Regular cardiac myocyte (primary cell): ENCODE results near the gene IRF7. TPM values are rescaled to one million over a fixed set of nuclear protein-coding genes. Genes with fewer than 3 reads are reported as not detected.

Experiments used
- total RNA-seq: library from RNA; depleted of rRNA; stranded (reverse); fragments of >200 nt; gene quantifications from 2 replicates; pipeline ENCODE4 v1.2.3, GENCODE V29; 2014

The IRF7 gene
- total RNA-seq: 6.3 and 7.9 TPM in 2 replicates

DNA sequence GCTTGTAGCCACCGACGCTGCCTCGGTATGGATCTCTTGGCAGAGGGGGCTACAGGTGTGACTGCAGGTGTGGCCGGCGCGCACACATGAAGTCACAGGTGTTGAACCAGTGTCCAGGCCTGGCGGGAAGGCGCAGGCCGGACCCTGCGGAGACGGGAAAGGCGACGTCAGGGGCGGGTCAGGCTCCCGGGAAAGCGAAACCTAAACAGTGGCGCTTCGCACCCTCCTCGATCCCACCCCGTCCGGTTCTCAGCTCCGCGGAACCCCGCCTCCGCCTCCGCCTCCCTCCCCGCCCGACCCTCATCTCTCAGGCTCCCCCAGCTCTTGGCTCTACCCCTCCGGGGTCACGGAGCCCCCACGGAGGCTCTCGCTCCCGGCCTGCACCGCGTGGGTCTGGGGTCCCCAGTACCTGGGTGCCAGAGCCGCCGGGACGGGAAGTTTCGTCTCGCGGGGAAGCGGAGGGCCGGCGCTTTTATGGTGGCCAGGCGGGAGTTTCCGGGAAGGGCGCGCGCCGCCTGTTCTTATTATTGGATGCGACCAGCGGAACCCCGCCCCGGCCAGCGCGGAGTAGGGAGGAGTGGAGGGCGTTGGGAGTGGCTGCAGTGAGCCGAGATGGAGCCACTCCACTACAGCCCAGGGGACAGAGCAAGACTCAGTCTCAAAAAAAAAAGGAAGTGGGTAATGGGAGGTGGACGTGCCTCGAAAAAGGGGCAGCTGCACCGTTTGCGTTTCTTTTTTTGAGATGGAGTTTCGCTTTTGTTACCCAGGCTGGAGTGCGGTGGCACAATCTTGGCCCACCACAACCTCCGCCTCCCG, at the start of gene IRF7:
IRF7 (minus strand) TSS at position 447 of the 816 bp plus-strand sequence. CDS start 586 bp downstream, outside the sequence.

DNA sequence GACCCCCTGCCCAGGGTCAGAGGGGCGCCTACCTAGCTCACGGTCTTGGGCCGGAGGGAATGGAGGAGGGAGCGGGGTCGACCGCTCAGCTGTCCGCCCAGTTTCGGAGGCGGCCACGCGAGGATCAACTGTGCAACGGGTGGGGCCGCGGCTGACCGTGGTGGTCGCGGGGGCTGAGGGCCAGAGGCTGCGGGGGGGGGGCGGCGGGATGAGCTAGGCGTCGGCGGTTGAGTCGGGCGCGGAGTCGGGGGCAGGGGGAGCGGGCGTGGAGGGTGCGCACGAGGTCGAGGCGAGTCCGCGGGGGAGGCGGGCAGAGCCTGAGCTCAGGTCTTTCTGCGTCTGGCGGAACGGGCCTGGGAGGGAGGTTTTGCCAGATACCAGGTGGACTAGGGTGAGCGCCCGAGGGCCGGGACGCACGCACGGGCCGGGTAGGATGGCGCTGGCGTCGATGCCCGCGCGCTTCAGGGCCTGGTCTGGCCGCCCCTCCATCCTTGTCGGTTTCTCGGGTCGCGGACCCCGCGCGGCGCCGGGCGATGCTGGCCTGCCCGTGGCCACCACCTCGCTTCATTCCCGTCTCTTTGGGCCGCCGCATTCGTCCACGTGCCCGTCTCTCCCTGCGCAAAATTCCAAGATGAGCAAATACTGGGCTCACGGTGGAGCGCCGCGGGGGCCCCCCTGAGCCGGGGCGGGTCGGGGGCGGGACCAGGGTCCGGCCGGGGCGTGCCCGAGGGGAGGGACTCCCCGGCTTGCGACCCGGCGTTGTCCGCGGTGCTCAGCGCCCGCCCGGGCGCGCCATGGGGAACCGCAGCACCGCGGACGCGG, 21.0 kb upstream of the IRF7 start, which contains the start of gene DRD4:
DRD4 (plus strand) TSS at position 759 of the 822 bp plus-strand sequence; CDS start at position 795, 36 bp downstream.

DNA sequence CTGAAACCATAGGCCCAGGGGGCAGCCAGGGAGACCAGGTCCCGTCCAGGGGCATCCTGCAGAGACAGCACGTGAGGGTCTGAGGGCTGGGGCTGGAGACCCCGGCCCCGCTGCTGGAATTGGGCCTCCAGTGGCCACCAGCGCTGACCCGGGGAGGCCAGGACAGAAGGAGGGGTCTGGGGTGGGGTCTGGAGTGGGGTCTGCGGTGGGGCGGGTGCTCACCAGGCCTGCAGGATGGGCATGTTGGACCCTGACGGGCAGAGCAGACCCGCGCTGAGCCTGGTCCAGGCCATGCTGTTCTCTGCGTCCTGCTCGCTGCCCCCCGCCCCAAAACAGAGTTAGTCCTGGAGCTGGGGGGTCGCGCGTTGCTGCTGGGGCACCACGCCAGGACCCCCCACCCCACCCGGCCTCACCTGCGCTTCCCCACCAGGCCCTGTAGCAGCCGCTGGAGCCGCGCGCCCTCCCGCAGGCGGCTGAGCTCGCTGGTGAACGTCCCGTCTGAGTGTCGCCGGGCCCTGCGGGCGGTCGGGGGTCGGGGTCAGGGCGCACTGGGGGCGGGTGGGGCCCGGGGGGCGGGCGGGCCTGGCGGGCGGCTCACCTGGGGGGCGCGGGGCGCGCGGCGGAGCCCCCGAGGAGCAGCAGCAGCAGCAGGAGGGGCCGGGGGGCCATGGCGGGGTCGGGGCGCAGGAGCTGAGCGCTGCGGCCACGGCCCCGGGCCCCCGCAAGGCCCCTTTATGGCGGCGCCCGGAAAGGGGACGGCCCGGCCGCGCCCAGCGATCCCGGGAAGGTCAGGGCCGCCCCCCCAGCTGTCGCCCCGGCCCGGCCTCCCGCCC, 10.9 kb upstream of the IRF7 start, which contains the start of gene SCT:
SCT (minus strand) TSS at position 707 of the 833 bp plus-strand sequence; CDS start at position 669, 38 bp downstream.

DNA sequence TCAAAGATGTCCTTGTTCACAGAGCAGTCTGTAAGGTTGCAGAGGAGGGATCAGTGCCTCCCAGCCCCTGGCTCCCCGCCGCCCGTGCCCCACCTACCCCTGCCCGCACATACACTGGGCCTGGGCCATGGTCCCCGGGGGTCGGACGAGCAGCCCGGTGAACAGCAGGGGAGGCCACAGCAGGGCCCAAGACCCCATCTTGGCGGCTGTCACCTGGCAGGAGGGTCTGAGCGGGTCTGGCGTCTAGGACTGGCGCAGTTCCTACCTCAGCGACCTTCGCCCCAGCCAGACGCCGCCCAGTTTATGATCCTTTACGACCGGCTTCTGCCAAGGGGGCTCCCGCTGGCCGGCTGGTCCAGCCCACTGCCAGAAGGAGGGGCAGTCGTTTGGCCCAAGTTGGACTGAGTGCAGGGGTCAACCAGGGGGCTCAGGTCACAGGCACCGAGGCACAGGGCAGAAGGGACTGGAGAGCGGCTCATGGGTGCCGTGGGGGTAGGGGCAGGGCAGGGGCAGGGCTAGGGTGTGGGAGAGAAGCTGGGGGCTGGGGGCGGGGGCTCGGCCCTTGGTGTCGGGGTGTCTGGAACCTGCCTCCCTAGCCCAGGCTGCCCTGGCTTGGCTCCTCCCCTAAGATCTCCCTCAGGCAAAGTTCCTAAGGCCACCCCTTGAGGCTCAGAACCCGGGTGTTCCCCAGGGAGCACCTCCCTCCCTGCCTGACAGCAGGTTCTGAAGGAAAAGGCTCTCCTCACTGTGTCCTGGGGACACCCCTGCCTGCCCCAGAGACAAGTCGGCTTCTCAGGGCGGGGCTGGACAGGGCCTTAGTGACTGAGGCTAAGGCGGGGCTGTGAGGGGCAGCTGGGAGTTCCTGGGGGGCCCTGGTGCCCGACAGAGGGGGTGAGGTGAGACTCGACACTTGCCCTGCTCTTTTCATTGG, 9.2 kb upstream of the IRF7 start, which contains the start of gene CDHR5:
CDHR5 (minus strand) TSS at position 251 of the 931 bp plus-strand sequence; CDS start at position 198, 53 bp downstream.

DNA sequence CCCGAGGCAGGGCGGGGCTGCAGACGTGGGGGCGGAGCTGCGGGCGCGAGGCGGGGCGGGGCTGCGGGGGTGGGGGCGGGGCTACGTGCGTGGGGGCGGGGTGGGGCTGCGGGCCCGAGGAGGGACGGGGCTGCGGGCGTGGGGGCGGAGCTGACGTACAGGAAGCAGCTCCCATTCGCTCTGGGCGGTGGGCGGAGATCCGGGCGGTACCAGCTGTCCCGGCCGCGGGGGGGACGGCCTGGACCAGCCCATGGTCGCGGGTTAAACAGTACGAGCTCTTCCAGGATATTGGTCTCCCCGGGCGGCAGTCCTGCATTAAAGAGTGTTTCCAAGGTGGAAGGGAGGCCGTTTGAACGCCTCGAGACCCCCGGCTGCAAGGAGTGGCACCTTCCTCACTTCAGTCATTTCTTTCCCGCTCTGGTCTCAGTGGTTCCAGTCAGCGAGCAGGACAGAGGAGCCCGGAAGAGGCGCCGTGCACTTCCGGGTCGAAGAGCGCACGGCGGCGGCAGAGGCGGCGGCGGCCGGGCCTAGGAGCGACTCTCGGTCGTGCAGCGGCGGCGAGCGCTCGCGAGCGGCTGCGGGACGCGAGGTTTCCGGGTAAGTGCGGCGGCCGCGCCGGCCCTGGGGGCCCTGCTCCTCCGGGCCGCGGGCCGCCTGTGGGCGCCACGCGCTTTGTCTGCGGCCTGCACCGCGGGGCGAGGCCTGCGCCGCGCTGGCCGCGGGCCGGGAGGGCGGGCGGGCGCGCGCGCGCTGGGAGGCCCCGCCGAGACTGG, 39.6 kb downstream of the IRF7 start, which contains the start of gene PHRF1:
PHRF1 (plus strand) TSS at position 475 of the 773 bp plus-strand sequence. CDS start 5,043 bp downstream, outside the sequence.

Other genes with a start within 250 kb of the IRF7 start
- gene B4GALNT4, start 246.5 kb downstream of the IRF7 start, total RNA-seq: 1.4 and 1.9 TPM in 2 replicates
- gene PKP3, start 221.7 kb downstream of the IRF7 start, total RNA-seq: 2.1 and 2.8 TPM in 2 replicates
- 11.3 and 18.6 TPM in 2 replicates for gene SIGIRR, start 201.0 kb downstream of the IRF7 start, total RNA-seq
- gene ANO9, start 173.9 kb downstream of the IRF7 start, total RNA-seq: not detected in 2 replicates
- gene PTDSS2, start 165.7 kb downstream of the IRF7 start, total RNA-seq: 31.9 and 45.2 TPM in 2 replicates
- gene RNH1, start 108.7 kb downstream of the IRF7 start, total RNA-seq: 187 and 255 TPM in 2 replicates
- gene HRAS, start 80.4 kb downstream of the IRF7 start, total RNA-seq: 33.8 and 108 TPM in 2 replicates
- 0.38 and 0.56 TPM in 2 replicates for gene LRRC56, start 78.4 kb downstream of the IRF7 start, total RNA-seq
- gene LMNTD2, start 55.2 kb downstream of the IRF7 start, total RNA-seq: under 0.01 and 0.85 TPM in 2 replicates
- gene RASSF7, start 55.0 kb downstream of the IRF7 start, total RNA-seq: 5.9 and 6.2 TPM in 2 replicates
- 22.3 and 28.4 TPM in 2 replicates for gene PHRF1, start 39.5 kb downstream of the IRF7 start, total RNA-seq
- not detected in 2 replicates for gene CDHR5, start 9.0 kb upstream of the IRF7 start, total RNA-seq
- not detected in 2 replicates for gene SCT, start 11.2 kb upstream of the IRF7 start, total RNA-seq
- gene DRD4, start 21.3 kb upstream of the IRF7 start, total RNA-seq: not detected in 2 replicates
- gene DEAF1, start 79.3 kb upstream of the IRF7 start, total RNA-seq: 24.2 and 28.2 TPM in 2 replicates
- 6.8 and 8.1 TPM in 2 replicates for gene TMEM80, start 79.9 kb upstream of the IRF7 start, total RNA-seq
- 19.0 and 22.8 TPM in 2 replicates for gene EPS8L2, start 90.3 kb upstream of the IRF7 start, total RNA-seq
- gene TALDO1, start 131.5 kb upstream of the IRF7 start, total RNA-seq: 98.9 and 103 TPM in 2 replicates
- gene GATD1, start 161.5 kb upstream of the IRF7 start, total RNA-seq: 17.1 and 23.1 TPM in 2 replicates
- gene CEND1, start 174.1 kb upstream of the IRF7 start, total RNA-seq: 0.28 and 0.96 TPM in 2 replicates
- 7.0 and 15.0 TPM in 2 replicates for gene SLC25A22, start 182.3 kb upstream of the IRF7 start, total RNA-seq
- 5.4 and 7.0 TPM in 2 replicates for gene PIDD1, start 189.3 kb upstream of the IRF7 start, total RNA-seq
- 101 and 189 TPM in 2 replicates for gene RPLP2, start 194.0 kb upstream of the IRF7 start, total RNA-seq
- 13.0 and 15.5 TPM in 2 replicates for gene PNPLA2, start 203.0 kb upstream of the IRF7 start, total RNA-seq
- 0.58 and 1.4 TPM in 2 replicates for gene CRACR2B, start 212.0 kb upstream of the IRF7 start, total RNA-seq
- 299 and 568 TPM in 2 replicates for gene CD151, start 217.0 kb upstream of the IRF7 start, total RNA-seq
- gene POLR2L, start 226.6 kb upstream of the IRF7 start, total RNA-seq: 51.0 and 132 TPM in 2 replicates
- 109 and 143 TPM in 2 replicates for gene TSPAN4, start 226.9 kb upstream of the IRF7 start, total RNA-seq